A673 (cell line): ENCODE measurements around the gene PIGB. TPM values are rescaled to one million over a fixed set of nuclear protein-coding genes. Genes with fewer than 3 reads are reported as not detected.

Experiments used
- BruUV-seq: library from RNA; stranded (reverse); fragments of 400-500 nt; replicated peaks from 2 replicates; lab custom pipeline; 2021; lab: Mats Ljungman, UMichigan
- CTCF ChIA-PET: fragments of 300-600 bp; sonication (Branson Sonifier 250); formaldehyde crosslinking; loops from one replicate; lab custom pipeline; 2022; ENCODE audit warnings: antibody characterized with exemption; lab: Charles Lee
- POLR2A ChIA-PET: fragments of 300-600 bp; sonication (Branson Sonifier 250); formaldehyde crosslinking; loops from one replicate; lab custom pipeline; 2022; ENCODE audit warnings: antibody characterized with exemption; ENCODE audit not compliant: low non-redundant PET; lab: Charles Lee
- DNase-seq: peaks from one replicate; pipeline ENCODE4 v3.0.0-alpha.2; 2015; ENCODE audit warnings: low spot score
- H3K27ac ChIP-seq: fragments of 200-600 bp; sonication (generic); 2 replicates; pipeline ENCODE4 v1.5.1; 2016; ENCODE audit warnings: mixed run types, low read depth, mild to moderate bottlenecking, mixed read lengths, antibody characterized with exemption, low read length; ENCODE audit not compliant: poor library complexity, severe bottlenecking
- H3K27me3 ChIP-seq: fragments of 200-600 bp; sonication (generic); replicated peaks from 2 replicates; pipeline ENCODE4 v1.6.1; 2017; ENCODE audit warnings: mixed run types, low read depth, mild to moderate bottlenecking, mixed read lengths, antibody characterized with exemption, low read length; ENCODE audit not compliant: insufficient read depth, poor library complexity
- H3K36me3 ChIP-seq: fragments of 200-600 bp; sonication (generic); 2 replicates; pipeline ENCODE4 v1.6.1; 2016; ENCODE audit warnings: mixed run types, mild to moderate bottlenecking, mixed read lengths, antibody characterized with exemption, low read length; ENCODE audit not compliant: insufficient read depth, poor library complexity, severe bottlenecking
- H3K4me1 ChIP-seq: fragments of 200-600 bp; sonication (generic); 2 replicates; pipeline ENCODE4 v1.6.1; 2017; ENCODE audit warnings: mixed run types, mild to moderate bottlenecking, mixed read lengths, antibody characterized with exemption, low read length; ENCODE audit not compliant: insufficient read depth, poor library complexity, severe bottlenecking
- H3K4me3 ChIP-seq: fragments of 200-600 bp; sonication (generic); 2 replicates; pipeline ENCODE4 v1.5.1; 2016; ENCODE audit warnings: low read depth, mixed run types, mild to moderate bottlenecking, mixed read lengths, low read length; ENCODE audit not compliant: poor library complexity, severe bottlenecking
- H3K9me3 ChIP-seq: fragments of 200-600 bp; sonication (generic); 2 replicates; pipeline ENCODE4 v1.6.1; 2016; ENCODE audit warnings: mixed run types, low read depth, mild to moderate bottlenecking, mixed read lengths, antibody characterized with exemption, low read length; ENCODE audit not compliant: poor library complexity, severe bottlenecking
- CTCF ChIP-seq: fragments of 300-800, 200-600 bp; sonication (generic); conservative IDR thresholded peaks from 2 replicates; pipeline ENCODE4 v1.5.1; 2017; ENCODE audit warnings: low read depth, mild to moderate bottlenecking, antibody characterized with exemption, low read length, moderate library complexity, mixed read lengths
- EZH2 ChIP-seq: fragments of 200-600 bp; sonication (generic); IDR thresholded peaks from 2 replicates; pipeline ENCODE4 v1.6.1; 2017; ENCODE audit warnings: borderline replicate concordance, low read depth, mild to moderate bottlenecking, mixed read lengths, antibody characterized with exemption, low read length; ENCODE audit not compliant: poor library complexity, severe bottlenecking
- intact Hi-C: fragments of 100-400 bp; cut with micrococcal nuclease; formaldehyde crosslinking; loops from one replicate; pipeline ENCODE4 v1.10.0; 2022; ENCODE audit not compliant: unreplicated experiment
- total RNA-seq: library from RNA; stranded (reverse); gene quantifications from 2 replicates; pipeline ENCODE4 v1.2.3, GENCODE V29; 2021

Gene PIGB
- total RNA-seq, 1 experiment from 2014 or later: 8.3 TPM

- Histone ChIP-seq H3K4me1 (no peaks in the 10 kb centered on the region), H3K27me3 (no peaks in the 10 kb centered on the region), H3K36me3 (no peaks in the 10 kb centered on the region), H3K4me3 (no peak overlapping the region), H3K9me3 (no peaks in the 10 kb centered on the region), H3K27ac (no peak overlapping the region)
- ChIA-PET POLR2A (no interaction called here), CTCF (no interaction called here)
- intact Hi-C loops: loop anchor here (5.0 kb wide), 1 partner anchor 72 kb away; the partner anchor contains the start of genes CCPG1 and PIERCE2
- DNase-seq: no peak
- no TSS peak for BruUV-seq
- no peak for TF ChIP-seq CTCF
- TF ChIP-seq EZH2: no peak
Observed at GRCh38 chr15:55334997-55335396, 16.0 kb downstream of the PIGB start.

- ChIA-PET CTCF (no interaction called here), POLR2A (no interaction called here)
- intact Hi-C loops: no loop called here
- H3K27ac ChIP-seq: no peak overlapping the region
- no peaks in the 10 kb centered on the region for H3K9me3 ChIP-seq
- H3K4me1 ChIP-seq: no peaks in the 10 kb centered on the region
- H3K27me3 ChIP-seq: no peaks in the 10 kb centered on the region
- no peaks in the 10 kb centered on the region for H3K36me3 ChIP-seq
- no peak for DNase-seq
- no peak for TF ChIP-seq CTCF
- no TSS peak for BruUV-seq
- H3K4me3 ChIP-seq: no peak overlapping the region
Observed at GRCh38 chr15:55337160-55337559, 18.1 kb downstream of the PIGB start.

GRCh38 chr15:55343168-55343567 lies 24.1 kb downstream of the PIGB start:
- no peaks in the 10 kb centered on the region for H3K9me3 ChIP-seq
- no peaks in the 10 kb centered on the region for H3K36me3 ChIP-seq
- POLR2A ChIA-PET: interaction anchor here (0.7 kb wide), 1 partner anchor 91 kb away, joined by 3 read pairs; no protein-coding TSS in a partner anchor
- no peak for TF ChIP-seq EZH2
- no peak for TF ChIP-seq CTCF
- intact Hi-C loops: no loop called here
- H3K4me1 ChIP-seq: peaks cover 21% of the 10 kb centered on the region
- CTCF ChIA-PET: no interaction called here
- H3K27ac ChIP-seq: peak overlapping the region; percentile 10
- no TSS peak for BruUV-seq
- H3K4me3 ChIP-seq: no peak overlapping the region
- peak; percentile 73 for DNase-seq
- H3K27me3 ChIP-seq: no peaks in the 10 kb centered on the region
